Measurements from ENCODE around the gene PSMD4. TPM values are rescaled to one million over a fixed set of nuclear protein-coding genes. Genes with fewer than 3 reads are reported as not detected.

The PSMD4 gene
- total and polyA plus RNA-seq, 2 of the 8 experiments (the other 6 are each of a cell fraction or from before 2014, with no cell fraction given), result 216 to 284 TPM

GRCh38 chr1:151287341-151287699, 32.8 kb downstream of the PSMD4 start:
- Histone ChIP-seq H3K9me3 (ENCODE audit: insufficient read depth in 2 of 2, low read depth in 1 of 2, low read length in 1 of 2) (no peaks in the 10 kb centered on the region), H3K27ac (ENCODE audit: low read depth, low read length) (no peak overlapping the region), H3K14ac (ENCODE audit: insufficient read length) (no peak overlapping the region), H3K23me2 (ENCODE audit: low read depth, low read length) (peaks cover 7% of the 10 kb centered on the region; the same call in 1 of the 2 replicates), H2BK5ac (ENCODE audit: low read depth, low read length) (no peak overlapping the region), H2AFZ (ENCODE audit: low read length) (no peak overlapping the region), H3K79me2 (ENCODE audit: control insufficient read depth in 1 of 2, insufficient read depth in 2 of 2, low read length in 2 of 2) (peaks cover 0 to 34% of the 10 kb centered on the region in 2 experiments; a peak in 2 of 4 replicates), H4K91ac (replicated peaks; ENCODE audit: insufficient read length, low read length) (no peak overlapping the region), H4K5ac (ENCODE audit: insufficient read length, low read depth, low read length) (no peak overlapping the region), H3K9ac (replicated peaks in 1 of 4; ENCODE audit: extremely low read depth in 1 of 4, low read depth in 3 of 4, low read length in 3 of 4) (no peak overlapping the region), H2BK12ac (ENCODE audit: low read depth, low read length) (no peak overlapping the region), H2BK20ac (ENCODE audit: low read length) (no peak overlapping the region), H3K79me1 (ENCODE audit: low read depth, low read length) (peaks cover 14% of the 10 kb centered on the region; the same call in 1 of the 2 replicates), H3K36me3 (ENCODE audit: control insufficient read depth in 2 of 4, insufficient read depth in 4 of 4, low read length in 3 of 4) (peaks cover 24 to 70% (median 44%) of the 10 kb centered on the region in 4 experiments), H2BK120ac (replicated peaks; ENCODE audit: low read depth, low read length) (no peak overlapping the region), H3K27me3 (replicated peaks in 1 of 4; ENCODE audit: control insufficient read depth in 3 of 4, extremely low read depth in 1 of 4, insufficient read depth in 3 of 4, low read length in 3 of 4) (no peaks in the 10 kb centered on the region), H3K23ac (ENCODE audit: insufficient read length) (no peak overlapping the region), H3K4me2 (ENCODE audit: insufficient read depth in 1 of 2, low read depth in 2 of 2, low read length in 2 of 2) (no peak overlapping the region), H4K8ac (ENCODE audit: extremely low read depth, insufficient read depth, low read length) (no peak overlapping the region), H3K4ac (replicated peaks; ENCODE audit: insufficient read length, low read depth, low read length) (no peak overlapping the region), H2AK5ac (ENCODE audit: low read depth, low read length) (no peak overlapping the region), H3K18ac (ENCODE audit: extremely low read depth, low read length) (no peak overlapping the region), H3K4me3 (ENCODE audit: extremely low read depth in 1 of 4, insufficient read depth in 2 of 4, low read depth in 3 of 4, low read length in 4 of 4) (no peak overlapping the region), H4K20me1 (replicated peaks in 1 of 2; ENCODE audit: control insufficient read depth in 1 of 2, insufficient read depth in 2 of 2, low read length in 2 of 2) (peaks cover 7 to 32% of the 10 kb centered on the region in 2 experiments), H2BK15ac (ENCODE audit: low read length) (no peak overlapping the region), H3K4me1 (replicated peaks in 1 of 4; ENCODE audit: control insufficient read depth in 3 of 4, insufficient read depth in 4 of 4, low read length in 3 of 4) (peaks cover 5 to 12% (median 7%) of the 10 kb centered on the region in 4 experiments; a peak in 6 of 7 replicates), H3K56ac (replicated peaks; ENCODE audit: insufficient read length, low read depth, low read length) (no peak overlapping the region)
- WGBS, 2 experiments (ENCODE audit: extremely low coverage in 1 of 2, insufficient coverage in 1 of 2, insufficient read length in 1 of 2, insufficient replicate concordance in 2 of 2, low coverage in 1 of 2, low lambda C conversion rate in 2 of 2, missing lambda C conversion rate in 1 of 2), result 86% methylated on average over 7 of the region's 7 CpGs; no CpG with 5 or more reads in 1 of the 2 experiments
- ChIA-PET CTCF (ENCODE audit: partially characterized antibody) (no interaction called here), POLR2A (ENCODE audit: partially characterized antibody) (interaction anchor here (1.0 to 11.6 kb wide), 8 partner anchors 8 to 53 kb away, joined by 3 to 213 read pairs (median 4); no protein-coding TSS in a partner anchor)
- FAIRE-seq (no peak), DNase-seq (ENCODE audit: low read depth in 1 of 2, low spot score in 2 of 2) (no peak)
- TF ChIP-seq FOSL1 (IDR thresholded peaks at IDR 0.05; ENCODE audit: insufficient read depth, low read depth, low read length), result no peak
- TF ChIP-seq CHD2 (IDR thresholded peaks at IDR 0.05; ENCODE audit: low read length), result no peak
- no peak for TF ChIP-seq SP2 (IDR thresholded peaks at IDR 0.05; ENCODE audit: low read length)
- TF ChIP-seq TCF12 (IDR thresholded peaks at IDR 0.05; ENCODE audit: low read depth, low read length), result no peak
- TF ChIP-seq POLR2AphosphoS5 (IDR thresholded peaks at IDR 0.05; ENCODE audit: low read depth, low read length), result no peak; the same call in 1 of the 2 replicates
- TF ChIP-seq RFX5 (IDR thresholded peaks at IDR 0.05; ENCODE audit: borderline replicate concordance, low read depth, low read length), result no peak
- TF ChIP-seq EP300 (IDR thresholded peaks at IDR 0.05; ENCODE audit: borderline replicate concordance in 1 of 2, low read depth in 2 of 2, low read length in 2 of 2), result no peak
- no peak for TF ChIP-seq SRF (IDR thresholded peaks at IDR 0.05; ENCODE audit: low read depth, low read length)
- TF ChIP-seq TAF7 (optimal IDR thresholded peaks at IDR 0.05; ENCODE audit: borderline replicate concordance, low read depth, low read length), result no peak
- no peak for TF ChIP-seq RAD21 (IDR thresholded peaks at IDR 0.05 in 1 of 2, conservative IDR thresholded peaks at IDR 0.05 in 1 of 2; ENCODE audit: low read depth in 2 of 2, low read length in 2 of 2)
- no peak for TF ChIP-seq SP4 (IDR thresholded peaks at IDR 0.05; ENCODE audit: low read length)
- TF ChIP-seq, protein P1, sequence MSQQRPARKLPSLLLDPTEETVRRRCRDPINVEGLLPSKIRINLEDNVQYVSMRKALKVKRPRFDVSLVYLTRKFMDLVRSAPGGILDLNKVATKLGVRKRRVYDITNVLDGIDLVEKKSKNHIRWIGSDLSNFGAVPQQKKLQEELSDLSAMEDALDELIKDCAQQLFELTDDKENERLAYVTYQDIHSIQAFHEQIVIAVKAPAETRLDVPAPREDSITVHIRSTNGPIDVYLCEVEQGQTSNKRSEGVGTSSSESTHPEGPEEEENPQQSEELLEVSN (IDR thresholded peaks at IDR 0.05), result no peak
- no peak for TF ChIP-seq JUND (IDR thresholded peaks at IDR 0.05; ENCODE audit: low read length)
- no peak for TF ChIP-seq CHD1 (IDR thresholded peaks at IDR 0.05; ENCODE audit: low read depth, low read length)

Data from H1 (cell line).